Right renal cortex interstitium (tissue), 3 donors: Measurements from ENCODE around the gene DLEC1. TPM values are rescaled to one million over a fixed set of nuclear protein-coding genes. Genes with fewer than 3 reads are reported as not detected.

Source experiments
- DNase-seq, 3 donors: peaks; one replicate each; pipeline ENCODE4 v3.0.0-alpha.2; 2013; ENCODE audit warnings: low read depth in 3 of 3, low spot score in 2 of 3
- polyA plus RNA-seq, 3 donors: library from polyadenylated mRNA; unstranded; fragments of 120-200 nt; gene quantifications; one replicate each; pipeline ENCODE4 v1.2.1, GENCODE V29; 2013; ENCODE audit not compliant: insufficient read length in 3 of 3

The DLEC1 gene
- polyA plus RNA-seq, 3 donors = 0.55 to 0.75 (median 0.69) TPM

- DNase-seq = no peak
Measured at GRCh38 chr3:38000242-38000916, 38.6 kb upstream of the DLEC1 start.

- DNase-seq = no peak
Measured at GRCh38 chr3:38000965-38001455, 38.0 kb upstream of the DLEC1 start.

GRCh38 chr3:38001456-38002081, 37.4 kb upstream of the DLEC1 start:
- DNase-seq = no peak

- no peak for DNase-seq
Measured at GRCh38 chr3:38002291-38002876, 36.6 kb upstream of the DLEC1 start.

- DNase-seq = no peak
Measured at GRCh38 chr3:38002940-38003339, 36.1 kb upstream of the DLEC1 start.

GRCh38 chr3:38003371-38003816, 35.6 kb upstream of the DLEC1 start:
- no peak for DNase-seq

- no peak for DNase-seq
Measured at GRCh38 chr3:38003817-38004414, 35.1 kb upstream of the DLEC1 start.

GRCh38 chr3:38004415-38005075, 34.5 kb upstream of the DLEC1 start:
- no peak for DNase-seq

- DNase-seq = no peak
Measured at GRCh38 chr3:38005076-38006020, 33.7 kb upstream of the DLEC1 start.

GRCh38 chr3:38006031-38006430, 33.0 kb upstream of the DLEC1 start:
- DNase-seq = no peak

- DNase-seq = no peak
Measured at GRCh38 chr3:38006445-38006995, 32.5 kb upstream of the DLEC1 start.

GRCh38 chr3:38007754-38008090, 31.3 kb upstream of the DLEC1 start:
- DNase-seq = no peak

- DNase-seq = no peak
Measured at GRCh38 chr3:38008191-38008701, 30.8 kb upstream of the DLEC1 start.

- no peak for DNase-seq
Measured at GRCh38 chr3:38008971-38009580, 29.9 kb upstream of the DLEC1 start.

GRCh38 chr3:38009807-38010591, 29.0 kb upstream of the DLEC1 start:
- DNase-seq = no peak

GRCh38 chr3:38011111-38011510, 27.9 kb upstream of the DLEC1 start:
- no peak for DNase-seq

- DNase-seq = no peak
Measured at GRCh38 chr3:38015485-38015884, 23.5 kb upstream of the DLEC1 start.

GRCh38 chr3:38015984-38016383, 23.0 kb upstream of the DLEC1 start:
- DNase-seq = no peak
